H1 (cell line): ENCODE measurements around the gene PLCL2. TPM values are rescaled to one million over a fixed set of nuclear protein-coding genes. Genes with fewer than 3 reads are reported as not detected.
"Not testable (repeated sequence)": the region's sequence is repeated elsewhere in the genome, so short reads cannot be mapped to it uniquely, and the experiment has no call there.

Experiments used
- CTCF ChIA-PET: fragments of 300-600 bp; sonication (Branson Sonifier 250); formaldehyde crosslinking; loops from one replicate; lab custom pipeline; 2021; ENCODE audit not compliant: partially characterized antibody; lab: Charles Lee
- POLR2A ChIA-PET: fragments of 300-600 bp; sonication (Branson Sonifier 250); formaldehyde crosslinking; loops from one replicate; lab custom pipeline; 2021; ENCODE audit warnings: inconsistent platforms; ENCODE audit not compliant: partially characterized antibody; lab: Charles Lee
- DNase-seq, 2 experiments: peaks; one replicate each; pipeline versions ENCODE4 v3.0.0 to v3.0.0-alpha.2; 2010 to 2022; ENCODE audit warnings: low spot score in 2 of 2, low read depth in 1 of 2, mixed read lengths in 1 of 2
- FAIRE-seq: peaks from 2 replicates; lab custom pipeline; 2011; peaks lifted over from hg19 to GRCh38; lab: Jason Lieb, UNC
- H2AFZ ChIP-seq: 2 replicates; pipeline ENCODE4 v1.8.1; 2012; ENCODE audit warnings: low read length, inconsistent platforms
- H2AK5ac ChIP-seq: 2 replicates; pipeline ENCODE4 v1.6.1; 2013; ENCODE audit warnings: low read depth, low read length
- H2BK120ac ChIP-seq: replicated peaks from 2 replicates; pipeline ENCODE3; 2013; ENCODE audit warnings: low read depth, low read length, inconsistent platforms
- H2BK12ac ChIP-seq: 2 replicates; pipeline ENCODE4 v1.6.1; 2013; ENCODE audit warnings: low read depth, low read length
- H2BK15ac ChIP-seq: 2 replicates; pipeline ENCODE4 v1.6.1; 2013; ENCODE audit warnings: low read length
- H2BK20ac ChIP-seq: 2 replicates; pipeline ENCODE4 v1.6.1; 2013; ENCODE audit warnings: low read length
- H2BK5ac ChIP-seq: 2 replicates; pipeline ENCODE4 v1.6.1; 2013; ENCODE audit warnings: low read depth, low read length
- H3K14ac ChIP-seq: 2 replicates; pipeline ENCODE4 v1.6.1; 2013; ENCODE audit warnings: inconsistent platforms; ENCODE audit not compliant: insufficient read length
- H3K18ac ChIP-seq: 2 replicates; pipeline ENCODE4 v1.6.1; 2013; ENCODE audit warnings: low read length; ENCODE audit errors: extremely low read depth
- H3K23ac ChIP-seq: 2 replicates; pipeline ENCODE4 v1.6.1; 2013; ENCODE audit warnings: inconsistent platforms; ENCODE audit not compliant: insufficient read length
- H3K23me2 ChIP-seq: 2 replicates; pipeline ENCODE4 v1.6.1; 2013; ENCODE audit warnings: low read depth, low read length
- H3K27ac ChIP-seq: 2 replicates; pipeline ENCODE4 v1.6.1; 2011; ENCODE audit warnings: low read depth, low read length, inconsistent platforms
- H3K27me3 ChIP-seq, 4 experiments: replicated peaks in 1 of 4; 1 replicate in 1 of 4; 2 replicates in 3 of 4; pipeline versions ENCODE4 v1.6.1 to v1.8.1; 2011 to 2013; ENCODE audit warnings: low read length in 3 of 4, mild to moderate bottlenecking in 3 of 4, inconsistent platforms in 2 of 4, mixed read lengths in 2 of 4, moderate library complexity in 1 of 4; ENCODE audit not compliant: control insufficient read depth in 3 of 4, insufficient read depth in 3 of 4; ENCODE audit errors: extremely low read depth in 1 of 4
- H3K36me3 ChIP-seq, 4 experiments: 2 replicates each; pipeline versions ENCODE4 v1.6.1 to v1.8.1; 2011 to 2013; ENCODE audit warnings: mild to moderate bottlenecking in 4 of 4, low read length in 3 of 4, moderate library complexity in 2 of 4, control low read depth in 1 of 4, inconsistent platforms in 1 of 4; ENCODE audit not compliant: insufficient read depth in 4 of 4, control insufficient read depth in 2 of 4
- H3K4ac ChIP-seq: replicated peaks from 2 replicates; pipeline ENCODE3; 2013; ENCODE audit warnings: low read length, low read depth, mixed read lengths, inconsistent platforms; ENCODE audit not compliant: insufficient read length
- H3K4me1 ChIP-seq, 4 experiments: replicated peaks in 1 of 4; 1 replicate in 1 of 4; 2 replicates in 3 of 4; pipeline versions ENCODE4 v1.6.1 to v1.8.1; 2011 to 2013; ENCODE audit warnings: low read length in 3 of 4, inconsistent platforms in 2 of 4, mixed read lengths in 1 of 4; ENCODE audit not compliant: insufficient read depth in 4 of 4, control insufficient read depth in 3 of 4
- H3K4me2 ChIP-seq, 2 experiments: 2 replicates each; pipeline versions ENCODE4 v1.6.1 to v1.8.1; 2011 to 2013; ENCODE audit warnings: low read depth in 2 of 2, low read length in 2 of 2, control low read depth in 1 of 2, inconsistent platforms in 1 of 2, mild to moderate bottlenecking in 1 of 2; ENCODE audit not compliant: insufficient read depth in 1 of 2
- H3K4me3 ChIP-seq, 4 experiments: fragments of 200-600, 300-600 bp in 1 of 4; sonication (generic), shearing (Covaris generic), sonication (Bioruptor Twin) in 1 of 4; 2 replicates each; pipeline versions ENCODE4 v1.5.1 to v1.8.1; 2011 to 2016; ENCODE audit warnings: low read length in 4 of 4, low read depth in 3 of 4, control low read depth in 2 of 4, inconsistent platforms in 2 of 4, mild to moderate bottlenecking in 2 of 4, mixed read lengths in 1 of 4, moderate library complexity in 1 of 4; ENCODE audit not compliant: insufficient read depth in 2 of 4; ENCODE audit errors: extremely low read depth in 1 of 4
- H3K56ac ChIP-seq: replicated peaks from 2 replicates; pipeline ENCODE3; 2013; ENCODE audit warnings: low read depth, mild to moderate bottlenecking, mixed read lengths, low read length, inconsistent platforms; ENCODE audit not compliant: insufficient read length
- H3K79me1 ChIP-seq: 2 replicates; pipeline ENCODE4 v1.6.1; 2013; ENCODE audit warnings: low read depth, low read length, control low read depth
- H3K79me2 ChIP-seq, 2 experiments: 2 replicates each; pipeline versions ENCODE4 v1.6.1 to v1.8.1; 2012 to 2013; ENCODE audit warnings: low read length in 2 of 2, mild to moderate bottlenecking in 2 of 2, inconsistent platforms in 1 of 2; ENCODE audit not compliant: insufficient read depth in 2 of 2, control insufficient read depth in 1 of 2
- H3K9ac ChIP-seq, 4 experiments: replicated peaks in 1 of 4; 1 replicate in 1 of 4; 2 replicates in 3 of 4; pipeline versions ENCODE4 v1.6.1 to v1.8.1; 2011 to 2013; ENCODE audit warnings: low read depth in 3 of 4, low read length in 3 of 4, control low read depth in 2 of 4, mild to moderate bottlenecking in 2 of 4, moderate library complexity in 2 of 4, inconsistent platforms in 1 of 4; ENCODE audit errors: extremely low read depth in 1 of 4
- H3K9me3 ChIP-seq, 2 experiments: 2 replicates each; pipeline versions ENCODE4 v1.6.1 to v1.8.1; 2012 to 2013; ENCODE audit warnings: mild to moderate bottlenecking in 2 of 2, moderate library complexity in 2 of 2, control low read depth in 1 of 2, inconsistent platforms in 1 of 2, low read depth in 1 of 2, low read length in 1 of 2, mixed read lengths in 1 of 2; ENCODE audit not compliant: insufficient read depth in 2 of 2
- H4K20me1 ChIP-seq, 2 experiments: replicated peaks in 1 of 2; 2 replicates each; pipeline versions ENCODE3 to v1.8.1; 2011 to 2013; ENCODE audit warnings: inconsistent platforms in 2 of 2, low read length in 2 of 2, mild to moderate bottlenecking in 1 of 2; ENCODE audit not compliant: insufficient read depth in 2 of 2, control insufficient read depth in 1 of 2
- H4K5ac ChIP-seq: 2 replicates; pipeline ENCODE4 v1.6.1; 2013; ENCODE audit warnings: low read length, low read depth, mixed read lengths, inconsistent platforms; ENCODE audit not compliant: insufficient read length
- H4K8ac ChIP-seq: 2 replicates; pipeline ENCODE4 v1.8.0; 2013; ENCODE audit warnings: mild to moderate bottlenecking, moderate library complexity, low read length, inconsistent platforms; ENCODE audit not compliant: insufficient read depth; ENCODE audit errors: extremely low read depth
- H4K91ac ChIP-seq: replicated peaks from 2 replicates; pipeline ENCODE3; 2013; ENCODE audit warnings: low read length, mixed read lengths, inconsistent platforms; ENCODE audit not compliant: insufficient read length
- WGBS, 2 experiments: shearing (Covaris generic) in 1 of 2; methylation state at CpG; one replicate each; pipeline versions ENCODE4 v1.1.6 to v1.1.7; 2013 to 2015; ENCODE audit warnings: low lambda C conversion rate in 2 of 2, mixed read lengths in 2 of 2, inconsistent platforms in 1 of 2, low coverage in 1 of 2, missing lambda C conversion rate in 1 of 2; ENCODE audit not compliant: insufficient replicate concordance in 2 of 2, insufficient coverage in 1 of 2, insufficient read length in 1 of 2; ENCODE audit errors: extremely low coverage in 1 of 2, missing lambda C conversion rate in 1 of 2; 5-methylcytosine and 5-hydroxymethylcytosine counted together
- polyA plus RNA-seq, 7 experiments: library from polyadenylated mRNA; depleted of rRNA in 3 of 7; stranded (reverse) in 5 of 7; unstranded in 2 of 7; fragments of >200 nt in 5 of 7; fragments of 200-250 nt in 2 of 7; gene quantifications; 1 replicate in 5 of 7; 2 replicates in 1 of 7; 4 replicates in 1 of 7; pipeline versions ENCODE4 v1.2.1 to v1.2.3, GENCODE V29; 2011 to 2013; ENCODE audit warnings: missing spikeins in 2 of 7, mixed read lengths in 2 of 7
- total RNA-seq: library from RNA; stranded (reverse); fragmentation: NEBNext Ultra II Directional; extraction: Animal tissue kit (Norgen Biotek cat#: 25700); gene quantifications from 2 replicates; pipeline ENCODE4 v1.2.1, GENCODE V29; 2021

Gene PLCL2
- total and polyA plus RNA-seq, 2 of the 8 experiments (the other 6 are each of a cell fraction or from before 2014, with no cell fraction given), result 3.5 to 6.8 TPM

DNA sequence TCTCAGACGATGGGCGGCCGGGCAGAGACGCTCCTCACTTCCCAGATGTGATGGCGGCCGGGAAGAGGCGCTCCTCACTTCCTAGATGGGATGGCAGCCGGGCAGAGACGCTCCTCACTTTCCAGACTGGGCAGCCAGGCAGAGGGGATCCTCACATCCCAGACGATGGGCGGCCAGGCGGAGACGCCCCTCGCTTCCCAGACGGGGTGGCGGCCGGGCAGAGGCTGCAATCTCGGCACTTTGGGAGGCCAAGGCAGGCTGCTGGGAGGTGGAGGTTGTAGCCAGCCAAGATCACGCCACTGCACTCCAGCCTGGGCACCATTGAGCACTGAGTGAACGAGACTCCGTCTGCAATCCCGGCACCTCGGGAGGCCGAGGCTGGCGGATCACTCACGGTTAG lies 95.8 kb downstream of the PLCL2 start:
- POLR2A ChIA-PET, FAIRE-seq: not testable (repeated sequence)

More for the DNA sequence above, 95.8 kb downstream of the PLCL2 start:
- H3K4me1 ChIP-seq, H3K27me3 ChIP-seq, H3K4me2 ChIP-seq, H3K23me2 ChIP-seq, H2AFZ ChIP-seq, H4K20me1 ChIP-seq, H2BK12ac ChIP-seq, H3K4me3 ChIP-seq, H2BK15ac ChIP-seq, H4K5ac ChIP-seq, H3K9me3 ChIP-seq, H4K91ac ChIP-seq, H3K4ac ChIP-seq, H2AK5ac ChIP-seq, H2BK5ac ChIP-seq, H3K79me2 ChIP-seq, DNase-seq, H3K79me1 ChIP-seq, H3K18ac ChIP-seq, H3K56ac ChIP-seq, H3K14ac ChIP-seq, H3K9ac ChIP-seq, H2BK120ac ChIP-seq, H4K8ac ChIP-seq, H3K27ac ChIP-seq, H3K23ac ChIP-seq, H2BK20ac ChIP-seq, H3K36me3 ChIP-seq, CTCF ChIA-PET: not testable (repeated sequence)
- 98% methylated on average over 11 of the region's 26 CpGs; no CpG with 5 or more reads in 1 of the 2 experiments for WGBS, 2 experiments
